ENCODE results near the gene CELSR2.
"Not testable (repeated sequence)": the region's sequence is repeated elsewhere in the genome, so short reads cannot be mapped to it uniquely, and the experiment has no call there.

Gene CELSR2

GRCh38 chr1:109214695-109215623 is 34.4 kb upstream of the CELSR2 start:
- H3K4me3 ChIP-seq (ENCODE audit: control insufficient read depth, low read depth, low read length), result peak overlapping the region; percentile 73
- TF ChIP-seq, protein P1, sequence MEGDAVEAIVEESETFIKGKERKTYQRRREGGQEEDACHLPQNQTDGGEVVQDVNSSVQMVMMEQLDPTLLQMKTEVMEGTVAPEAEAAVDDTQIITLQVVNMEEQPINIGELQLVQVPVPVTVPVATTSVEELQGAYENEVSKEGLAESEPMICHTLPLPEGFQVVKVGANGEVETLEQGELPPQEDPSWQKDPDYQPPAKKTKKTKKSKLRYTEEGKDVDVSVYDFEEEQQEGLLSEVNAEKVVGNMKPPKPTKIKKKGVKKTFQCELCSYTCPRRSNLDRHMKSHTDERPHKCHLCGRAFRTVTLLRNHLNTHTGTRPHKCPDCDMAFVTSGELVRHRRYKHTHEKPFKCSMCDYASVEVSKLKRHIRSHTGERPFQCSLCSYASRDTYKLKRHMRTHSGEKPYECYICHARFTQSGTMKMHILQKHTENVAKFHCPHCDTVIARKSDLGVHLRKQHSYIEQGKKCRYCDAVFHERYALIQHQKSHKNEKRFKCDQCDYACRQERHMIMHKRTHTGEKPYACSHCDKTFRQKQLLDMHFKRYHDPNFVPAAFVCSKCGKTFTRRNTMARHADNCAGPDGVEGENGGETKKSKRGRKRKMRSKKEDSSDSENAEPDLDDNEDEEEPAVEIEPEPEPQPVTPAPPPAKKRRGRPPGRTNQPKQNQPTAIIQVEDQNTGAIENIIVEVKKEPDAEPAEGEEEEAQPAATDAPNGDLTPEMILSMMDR (IDR thresholded peaks at IDR 0.05; ENCODE audit: control insufficient read depth, insufficient read depth, low read depth, low read length, missing control alignments), result no peak
- peak; percentile 93 for DNase-seq (ENCODE audit: low read depth)

- TF ChIP-seq, protein P1 (IDR thresholded peaks at IDR 0.05; ENCODE audit: control insufficient read depth, insufficient read depth, low read depth, low read length, missing control alignments), result no peak
- no peak overlapping the region for H3K4me3 ChIP-seq (ENCODE audit: control insufficient read depth, low read depth, low read length)
- no peak for DNase-seq (ENCODE audit: low read depth)
Observed at GRCh38 chr1:109216662-109217061, 32.7 kb upstream of the CELSR2 start.

- no peak for DNase-seq (ENCODE audit: low read depth)
- TF ChIP-seq, protein P1 (IDR thresholded peaks at IDR 0.05; ENCODE audit: control insufficient read depth, insufficient read depth, low read depth, low read length, missing control alignments), result no peak
- H3K4me3 ChIP-seq (ENCODE audit: control insufficient read depth, low read depth, low read length), result no peak overlapping the region
Observed at GRCh38 chr1:109218516-109218915, 30.8 kb upstream of the CELSR2 start.

DNA sequence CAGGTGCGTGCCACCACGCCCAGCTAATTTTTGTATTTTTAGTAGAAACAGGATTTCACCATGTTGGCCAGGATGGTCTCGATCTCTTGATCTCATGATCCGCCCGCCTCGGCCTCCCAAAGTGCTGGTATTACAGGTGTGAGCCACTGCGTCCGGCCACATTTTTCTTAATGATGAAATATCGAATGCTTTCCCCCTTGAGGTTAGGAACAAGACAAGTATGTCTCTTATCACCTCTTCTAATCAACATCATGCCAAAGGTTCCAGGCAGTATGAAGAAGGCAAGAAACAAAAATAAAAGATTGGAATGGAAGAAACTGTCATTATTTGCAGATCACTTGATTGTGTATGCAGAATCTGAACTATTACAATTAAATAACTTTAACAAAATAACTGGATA is 28.1 kb upstream of the CELSR2 start:
- H3K4me3 ChIP-seq (ENCODE audit: control insufficient read depth, low read depth, low read length); DNase-seq (ENCODE audit: low read depth): not testable (repeated sequence)

GRCh38 chr1:109225308-109225707 is 24.0 kb upstream of the CELSR2 start:
- no peak for DNase-seq (ENCODE audit: low read depth)
- no peak overlapping the region for H3K4me3 ChIP-seq (ENCODE audit: control insufficient read depth, low read depth, low read length)
- TF ChIP-seq, protein P1 (IDR thresholded peaks at IDR 0.05; ENCODE audit: control insufficient read depth, insufficient read depth, low read depth, low read length, missing control alignments), result no peak

GRCh38 chr1:109225711-109226445 is 23.5 kb upstream of the CELSR2 start:
- no peak for DNase-seq (ENCODE audit: low read depth)
- TF ChIP-seq, protein P1 (IDR thresholded peaks at IDR 0.05; ENCODE audit: control insufficient read depth, insufficient read depth, low read depth, low read length, missing control alignments), result no peak
- H3K4me3 ChIP-seq (ENCODE audit: control insufficient read depth, low read depth, low read length), result no peak overlapping the region

- TF ChIP-seq, protein P1 (IDR thresholded peaks at IDR 0.05; ENCODE audit: control insufficient read depth, insufficient read depth, low read depth, low read length, missing control alignments), result no peak
- no peak overlapping the region for H3K4me3 ChIP-seq (ENCODE audit: control insufficient read depth, low read depth, low read length)
- DNase-seq (ENCODE audit: low read depth), result no peak
Observed at GRCh38 chr1:109228167-109228566, 21.2 kb upstream of the CELSR2 start.

All from AG09309 (cell line).